ENCODE data around the gene FAT3.
A peak's percentile ranks its signal among the peaks of the same experiment; 100 is the strongest.

FAT3 gene

DNA sequence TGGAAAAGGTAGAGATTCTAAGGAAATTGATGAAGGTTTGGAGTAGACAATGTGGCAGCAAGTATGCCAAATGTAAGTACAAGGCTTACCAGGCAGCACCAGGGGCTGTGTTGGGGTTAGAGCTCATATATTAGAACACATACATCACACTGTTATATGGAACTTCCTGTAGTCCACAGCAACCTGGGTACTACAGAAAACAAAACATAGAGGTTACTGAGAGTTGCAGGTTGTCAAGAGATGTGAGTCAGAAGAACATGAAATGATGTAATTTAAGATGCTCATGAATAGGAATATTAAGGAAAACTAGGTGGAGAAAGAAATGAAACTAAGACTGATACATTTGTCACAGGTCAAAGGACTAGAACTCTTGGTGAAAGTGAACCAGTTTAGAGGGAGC is 22.0 kb downstream of the FAT3 start:
- H3K9ac ChIP-seq (ENCODE audit: low read length) = no peak overlapping the region

DNA sequence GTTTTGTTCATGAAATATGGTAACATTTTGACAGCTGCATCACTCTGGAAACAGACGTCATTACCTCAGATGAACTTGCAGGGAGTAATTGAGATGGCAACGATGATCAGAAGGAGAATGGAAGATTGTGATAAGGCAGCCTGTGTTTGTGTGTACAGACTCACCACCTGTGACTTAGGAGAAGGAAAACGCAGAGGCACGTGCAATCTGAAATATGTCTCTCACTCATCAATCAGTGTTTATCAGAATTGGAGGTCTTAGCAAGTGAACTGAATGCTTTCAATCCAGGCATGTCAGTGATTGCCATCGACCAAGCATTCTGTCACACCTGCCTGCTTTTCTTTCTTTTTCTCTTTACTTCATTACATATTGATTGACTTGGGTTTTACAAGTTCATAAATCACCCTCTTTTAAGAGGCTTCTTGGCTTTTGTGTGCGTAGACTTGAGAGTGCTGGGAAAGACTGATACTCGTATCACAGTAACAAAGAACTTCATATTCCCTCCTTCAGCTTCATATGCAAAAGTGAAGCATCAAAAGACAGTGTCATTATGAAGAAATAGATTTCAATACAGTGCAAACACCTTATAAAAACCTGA is 24.6 kb downstream of the FAT3 start:
- no peak overlapping the region for H4K12ac ChIP-seq (ENCODE audit: low read depth, low read length)
- H2BK12ac ChIP-seq (ENCODE audit: low read length) = no peak overlapping the region

More for the DNA sequence above, 22.0 kb downstream of the FAT3 start:
- H3K36me3 ChIP-seq (ENCODE audit: control insufficient read depth in 1 of 2, insufficient read depth in 2 of 2, low read length in 2 of 2) = no peaks in the 10 kb centered on the region
- no peak overlapping the region for H4K91ac ChIP-seq (ENCODE audit: low read depth, low read length)
- no peaks in the 10 kb centered on the region for H3K79me2 ChIP-seq (ENCODE audit: control insufficient read depth, insufficient read depth, low read length, poor library complexity)
- no peak overlapping the region for H3K27ac ChIP-seq (ENCODE audit: low read depth, low read length)
- H2BK120ac ChIP-seq (ENCODE audit: insufficient read depth, low read length, poor library complexity) = no peak overlapping the region
- H3K9me3 ChIP-seq (ENCODE audit: insufficient read depth, low read depth, low read length) = no peaks in the 10 kb centered on the region
- H3K4me3 ChIP-seq (ENCODE audit: low read depth, low read length) = no peak overlapping the region
- H2BK5ac ChIP-seq (ENCODE audit: low read depth, low read length, poor library complexity) = no peak overlapping the region
- no peak overlapping the region for H4K12ac ChIP-seq (ENCODE audit: low read depth, low read length)
- H3K4me2 ChIP-seq (ENCODE audit: low read length) = no peak overlapping the region
- no peak overlapping the region for H3K23ac ChIP-seq (ENCODE audit: low read length)
- no peaks in the 10 kb centered on the region for H3K4me1 ChIP-seq (ENCODE audit: control insufficient read depth in 1 of 2, insufficient read depth in 2 of 2, low read length in 2 of 2)
- no peak overlapping the region for H3K4ac ChIP-seq (ENCODE audit: low read depth, low read length)
- H2AFZ ChIP-seq (ENCODE audit: insufficient read depth, low read length, poor library complexity) = no peak overlapping the region
- no peak overlapping the region for H3K18ac ChIP-seq (ENCODE audit: low read length)
- H2AK5ac ChIP-seq (ENCODE audit: low read length) = no peak overlapping the region
- H3K27me3 ChIP-seq (ENCODE audit: insufficient read depth, low read length) = no peaks in the 10 kb centered on the region
- no peaks in the 10 kb centered on the region for H3K79me1 ChIP-seq (ENCODE audit: low read length)
- DNase-seq = no peak
- H3K14ac ChIP-seq (ENCODE audit: low read length) = no peak overlapping the region
- H2BK12ac ChIP-seq (ENCODE audit: low read length) = no peak overlapping the region
- H4K8ac ChIP-seq (ENCODE audit: low read depth, low read length) = no peak overlapping the region

DNA sequence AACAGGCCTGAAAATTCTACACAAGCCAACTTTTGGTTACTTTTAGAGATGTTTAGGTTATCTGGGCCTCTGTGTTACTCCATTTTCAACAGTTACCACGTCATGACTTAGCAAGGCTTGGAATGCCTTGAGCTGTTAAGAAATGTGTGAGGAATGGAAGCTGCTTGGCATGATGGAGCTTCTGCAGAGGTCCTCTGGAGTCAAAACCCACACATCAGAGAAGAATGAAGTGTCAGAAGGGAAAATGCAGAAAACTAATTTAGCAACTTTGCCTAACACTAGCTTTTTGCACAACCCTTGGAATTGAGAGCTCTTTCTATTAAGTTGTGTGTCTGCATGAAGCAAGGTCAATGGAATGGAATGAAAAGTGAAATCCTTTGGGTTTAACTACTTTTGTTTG is 27.4 kb downstream of the FAT3 start:
- no peak overlapping the region for H3K14ac ChIP-seq (ENCODE audit: low read length)
- H3K23ac ChIP-seq (ENCODE audit: low read length) = no peak overlapping the region
- no peak overlapping the region for H2AK5ac ChIP-seq (ENCODE audit: low read length)
- no peaks in the 10 kb centered on the region for H3K79me2 ChIP-seq (ENCODE audit: control insufficient read depth, insufficient read depth, low read length, poor library complexity)
- H3K36me3 ChIP-seq (ENCODE audit: control insufficient read depth in 1 of 2, insufficient read depth in 2 of 2, low read length in 2 of 2) = no peaks in the 10 kb centered on the region
- peak; percentile 71 to 92 for DNase-seq
- no peak overlapping the region for H3K27ac ChIP-seq (ENCODE audit: low read depth, low read length)
- no peaks in the 10 kb centered on the region for H3K9me3 ChIP-seq (ENCODE audit: insufficient read depth, low read depth, low read length)
- H3K4me1 ChIP-seq (ENCODE audit: control insufficient read depth in 1 of 2, insufficient read depth in 2 of 2, low read length in 2 of 2) = no peaks in the 10 kb centered on the region
- no CpG with 5 or more reads among the region's 1 CpG for WGBS (ENCODE audit: extremely low coverage, insufficient coverage, insufficient read length)
- H3K4me2 ChIP-seq (ENCODE audit: low read length) = no peak overlapping the region
- no peak overlapping the region for H3K18ac ChIP-seq (ENCODE audit: low read length)
- no peak overlapping the region for H2BK120ac ChIP-seq (ENCODE audit: insufficient read depth, low read length, poor library complexity)
- H3K4ac ChIP-seq (ENCODE audit: low read depth, low read length) = no peak overlapping the region
- H3K79me1 ChIP-seq (ENCODE audit: low read length) = no peaks in the 10 kb centered on the region
- no peak overlapping the region for H4K8ac ChIP-seq (ENCODE audit: low read depth, low read length)
- H2AFZ ChIP-seq (ENCODE audit: insufficient read depth, low read length, poor library complexity) = no peak overlapping the region
- no peak overlapping the region for H2BK5ac ChIP-seq (ENCODE audit: low read depth, low read length, poor library complexity)
- H2BK12ac ChIP-seq (ENCODE audit: low read length) = no peak overlapping the region
- H3K4me3 ChIP-seq (ENCODE audit: low read depth, low read length) = no peak overlapping the region
- no peaks in the 10 kb centered on the region for H3K27me3 ChIP-seq (ENCODE audit: insufficient read depth, low read length)
- no peak overlapping the region for H4K12ac ChIP-seq (ENCODE audit: low read depth, low read length)
- no peak overlapping the region for H4K91ac ChIP-seq (ENCODE audit: low read depth, low read length)
- no peak overlapping the region for H3K9ac ChIP-seq (ENCODE audit: low read length)

More for the DNA sequence above, 24.6 kb downstream of the FAT3 start:
- H2AK5ac ChIP-seq (ENCODE audit: low read length) = no peak overlapping the region
- no peak overlapping the region for H3K4ac ChIP-seq (ENCODE audit: low read depth, low read length)
- H3K27ac ChIP-seq (ENCODE audit: low read depth, low read length) = no peak overlapping the region
- no peak overlapping the region for H3K4me3 ChIP-seq (ENCODE audit: low read depth, low read length)
- H3K23ac ChIP-seq (ENCODE audit: low read length) = no peak overlapping the region
- no peaks in the 10 kb centered on the region for H3K4me1 ChIP-seq (ENCODE audit: control insufficient read depth in 1 of 2, insufficient read depth in 2 of 2, low read length in 2 of 2)
- no peak overlapping the region for H3K4me2 ChIP-seq (ENCODE audit: low read length)
- no CpG with 5 or more reads among the region's 7 CpGs for WGBS (ENCODE audit: extremely low coverage, insufficient coverage, insufficient read length)
- no peaks in the 10 kb centered on the region for H3K79me2 ChIP-seq (ENCODE audit: control insufficient read depth, insufficient read depth, low read length, poor library complexity)
- no peaks in the 10 kb centered on the region for H3K9me3 ChIP-seq (ENCODE audit: insufficient read depth, low read depth, low read length)
- no peak overlapping the region for H4K8ac ChIP-seq (ENCODE audit: low read depth, low read length)
- H3K36me3 ChIP-seq (ENCODE audit: control insufficient read depth in 1 of 2, insufficient read depth in 2 of 2, low read length in 2 of 2) = no peaks in the 10 kb centered on the region
- no peaks in the 10 kb centered on the region for H3K79me1 ChIP-seq (ENCODE audit: low read length)
- H3K27me3 ChIP-seq (ENCODE audit: insufficient read depth, low read length) = no peaks in the 10 kb centered on the region
- no peak overlapping the region for H4K91ac ChIP-seq (ENCODE audit: low read depth, low read length)
- no peak overlapping the region for H3K9ac ChIP-seq (ENCODE audit: low read length)
- H3K18ac ChIP-seq (ENCODE audit: low read length) = no peak overlapping the region
- H2BK120ac ChIP-seq (ENCODE audit: insufficient read depth, low read length, poor library complexity) = no peak overlapping the region
- H2AFZ ChIP-seq (ENCODE audit: insufficient read depth, low read length, poor library complexity) = no peak overlapping the region
- no peak overlapping the region for H3K14ac ChIP-seq (ENCODE audit: low read length)
- DNase-seq = peak in 1 of 2 donors; percentile 7
- no peak overlapping the region for H2BK5ac ChIP-seq (ENCODE audit: low read depth, low read length, poor library complexity)

DNA sequence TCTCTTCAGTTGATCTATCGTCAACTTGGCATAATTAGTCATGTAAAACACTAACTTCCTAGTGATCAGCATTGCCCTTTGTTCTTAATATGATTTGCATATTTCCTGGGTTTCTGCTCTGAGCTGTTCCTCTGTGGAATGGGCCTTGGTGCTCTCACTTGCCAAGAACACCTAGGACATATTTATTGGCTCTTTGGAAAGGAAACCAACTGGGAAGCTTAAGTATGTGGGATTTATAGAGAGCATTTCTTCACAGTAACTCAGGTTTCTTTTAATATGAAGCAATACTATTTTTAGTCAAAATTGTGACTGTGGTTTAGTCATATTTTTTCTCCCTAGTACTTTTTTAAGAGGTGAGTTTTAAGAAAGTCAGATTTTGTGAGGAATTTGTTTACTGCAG is 28.8 kb downstream of the FAT3 start:
- Histone ChIP-seq H4K12ac (ENCODE audit: low read depth, low read length) (no peak overlapping the region), H3K4me2 (ENCODE audit: low read length) (no peak overlapping the region), H4K91ac (ENCODE audit: low read depth, low read length) (no peak overlapping the region), H3K9me3 (ENCODE audit: insufficient read depth, low read depth, low read length) (no peaks in the 10 kb centered on the region), H3K79me1 (ENCODE audit: low read length) (no peaks in the 10 kb centered on the region), H3K4me1 (ENCODE audit: control insufficient read depth in 1 of 2, insufficient read depth in 2 of 2, low read length in 2 of 2) (no peaks in the 10 kb centered on the region), H2AFZ (ENCODE audit: insufficient read depth, low read length, poor library complexity) (no peak overlapping the region), H2AK5ac (ENCODE audit: low read length) (no peak overlapping the region), H2BK120ac (ENCODE audit: insufficient read depth, low read length, poor library complexity) (no peak overlapping the region), H3K18ac (ENCODE audit: low read length) (no peak overlapping the region), H3K36me3 (ENCODE audit: control insufficient read depth in 1 of 2, insufficient read depth in 2 of 2, low read length in 2 of 2) (no peaks in the 10 kb centered on the region), H2BK12ac (ENCODE audit: low read length) (no peak overlapping the region), H3K4me3 (ENCODE audit: low read depth, low read length) (no peak overlapping the region), H3K27me3 (ENCODE audit: insufficient read depth, low read length) (no peaks in the 10 kb centered on the region), H3K4ac (ENCODE audit: low read depth, low read length) (no peak overlapping the region), H3K27ac (ENCODE audit: low read depth, low read length) (no peak overlapping the region), H3K14ac (ENCODE audit: low read length) (no peak overlapping the region), H3K9ac (ENCODE audit: low read length) (no peak overlapping the region), H3K79me2 (ENCODE audit: control insufficient read depth, insufficient read depth, low read length, poor library complexity) (no peaks in the 10 kb centered on the region), H4K8ac (ENCODE audit: low read depth, low read length) (no peak overlapping the region), H3K23ac (ENCODE audit: low read length) (no peak overlapping the region), H2BK5ac (ENCODE audit: low read depth, low read length, poor library complexity) (no peak overlapping the region)
- no peak for DNase-seq
- no CpG with 5 or more reads among the region's 1 CpG for WGBS (ENCODE audit: extremely low coverage, insufficient coverage, insufficient read length)
